Measurements from ENCODE around the gene CARD10.

GRCh38 chr22:37499027-37499707 lies 20.0 kb downstream of the CARD10 start:
- no peak for TF ChIP-seq EZH2phosphoT487 (IDR thresholded peaks at IDR 0.05; ENCODE audit: low read depth)
- TF ChIP-seq CTCF (IDR thresholded peaks at IDR 0.05; ENCODE audit: low read depth, low read length) = no peak
